Esophagus muscularis mucosa (tissue), 4 donors: Measurements from ENCODE around the gene CALD1. TPM values are rescaled to one million over a fixed set of nuclear protein-coding genes. Genes with fewer than 3 reads are reported as not detected.

Experiments used
- DNase-seq: peaks from one replicate; pipeline ENCODE4 v3.0.0-alpha.2; 2017; ENCODE audit errors: extremely low spot score
- H3K27ac ChIP-seq, 4 donors: fragments of 200-600 bp; sonication (generic); replicated peaks in 1 of 4; 1 replicate in 3 of 4; 2 replicates in 1 of 4; pipeline ENCODE4 v1.5.1; 2016 to 2019; ENCODE audit warnings: mild to moderate bottlenecking in 1 of 4
- H3K27me3 ChIP-seq, 4 donors: fragments of 200-600 bp; sonication (generic); one replicate each; pipeline versions ENCODE4 v1.5.1 to v1.6.0; 2016 to 2019
- H3K36me3 ChIP-seq, 4 donors: fragments of 200-600 bp; sonication (generic); one replicate each; pipeline ENCODE4 v1.5.1; 2016 to 2019
- H3K4me1 ChIP-seq, 4 donors: fragments of 200-600 bp; sonication (generic); one replicate each; pipeline ENCODE4 v1.5.1; 2016 to 2019
- H3K4me3 ChIP-seq, 4 donors: fragments of 200-600 bp; sonication (generic); 1 replicate in 2 of 4; 2 replicates in 2 of 4; pipeline ENCODE4 v1.5.1; 2016 to 2019; ENCODE audit warnings: mild to moderate bottlenecking in 4 of 4, moderate library complexity in 1 of 4
- H3K9me3 ChIP-seq, 4 donors: fragments of 200-600 bp; sonication (generic); 1 replicate in 3 of 4; 2 replicates in 1 of 4; pipeline ENCODE4 v1.5.1; 2016 to 2019
- CTCF ChIP-seq, 3 experiments: fragments of 200-600 bp in 2 of 3; fragments of 450-650 bp in 1 of 3; sonication (generic) in 2 of 3; IDR thresholded peaks; one replicate each; pipeline ENCODE4 v1.5.1; 2017 to 2019; ENCODE audit warnings: antibody characterized with exemption in 3 of 3, mild to moderate bottlenecking in 2 of 3, moderate library complexity in 1 of 3
- EP300 ChIP-seq: sonication (generic); formaldehyde crosslinking; IDR thresholded peaks from one replicate; pipeline ENCODE4 v1.6.1; 2017; ENCODE audit warnings: antibody characterized with exemption
- POLR2A ChIP-seq: fragments of 450-650 bp; IDR thresholded peaks from one replicate; pipeline ENCODE4 v1.6.1; 2017; ENCODE audit warnings: antibody characterized with exemption, moderate library complexity, mild to moderate bottlenecking, low read depth
- POLR2AphosphoS5 ChIP-seq, 2 donors: sonication (generic); formaldehyde crosslinking; IDR thresholded peaks; one replicate each; pipeline ENCODE4 v1.6.1; 2017; ENCODE audit warnings: antibody characterized with exemption in 2 of 2
- WGBS: methylation state at CpG from one replicate; pipeline ENCODE4 v1.1.5; 2018; 5-methylcytosine and 5-hydroxymethylcytosine counted together
- intact Hi-C: fragments of 100-400 bp; cut with DNase I; formaldehyde crosslinking; loops from one replicate; pipeline ENCODE4 v1.15.1; 2023
- total RNA-seq, 4 donors: library from RNA; depleted of rRNA; stranded (reverse); fragments of >200 nt; gene quantifications; one replicate each; pipeline versions ENCODE4 v1.1.0 to v1.2.1, GENCODE V29; 2016

The CALD1 gene
- total RNA-seq, 4 donors from 2014 or later: 2,057 to 3,140 (median 2,687) TPM

- H3K4me3 ChIP-seq: peak overlapping the region in 2 of 4 donors; percentile 61 to 70
- peaks cover 19 to 22% (median 20%) of the 10 kb centered on the region in 4 donors for H3K4me1 ChIP-seq
- intact Hi-C loops: no loop called here
- no peaks in the 10 kb centered on the region for H3K36me3 ChIP-seq
- no peaks in the 10 kb centered on the region for H3K27me3 ChIP-seq
- peak; percentile 78 for DNase-seq
- peak overlapping the region; percentile 89 to 95 (median 92) for H3K27ac ChIP-seq
- TF ChIP-seq POLR2AphosphoS5 (IDR thresholded peaks at IDR 0.05) (no peak), EP300 (no peak), CTCF (IDR thresholded peaks at IDR 0.05) (no peak)
- H3K9me3 ChIP-seq: no peaks in the 10 kb centered on the region
- 39% methylated on average over 2 of the region's 2 CpGs for WGBS
Measured at GRCh38 chr7:134777908-134778580, 1.4 kb upstream of the CALD1 start.

- Histone ChIP-seq H3K27ac (peak overlapping the region; percentile 89 to 95 (median 92)), H3K9me3 (no peaks in the 10 kb centered on the region), H3K27me3 (no peaks in the 10 kb centered on the region), H3K4me3 (peak overlapping the region; percentile 51 to 70 (median 62)), H3K4me1 (peaks cover 19 to 33% (median 26%) of the 10 kb centered on the region in 4 donors), H3K36me3 (peaks cover 0 to 6% (median 4%) of the 10 kb centered on the region in 4 donors)
- intact Hi-C loops: loop anchor here (5.0 to 10.0 kb wide), 2 partner anchors 53 to 155 kb away; no protein-coding TSS in a partner anchor
- 6% methylated on average over 4 of the region's 4 CpGs for WGBS
- TF ChIP-seq EP300: no peak
- TF ChIP-seq POLR2AphosphoS5 (IDR thresholded peaks at IDR 0.05): no peak
- TF ChIP-seq CTCF (IDR thresholded peaks at IDR 0.05): no peak
- DNase-seq: no peak
Measured at GRCh38 chr7:134779741-134780065, 269 bp downstream of the CALD1 start.

GRCh38 chr7:134780166-134780828 lies 863 bp downstream of the CALD1 start:
- H3K36me3 ChIP-seq: peaks cover 0 to 9% (median 6%) of the 10 kb centered on the region in 4 donors
- DNase-seq: peak; percentile 45
- peak overlapping the region; percentile 89 to 95 (median 92) for H3K27ac ChIP-seq
- peaks cover 24 to 39% (median 31%) of the 10 kb centered on the region in 4 donors for H3K4me1 ChIP-seq
- TF ChIP-seq POLR2AphosphoS5 (IDR thresholded peaks at IDR 0.05) (peak in 1 of 2 donors; percentile 52), POLR2A (no peak)
- intact Hi-C loops: loop anchor here (5.0 to 10.0 kb wide), 2 partner anchors 52 to 155 kb away; no protein-coding TSS in a partner anchor
- H3K4me3 ChIP-seq: peak overlapping the region; percentile 51 to 70 (median 62)
- no peaks in the 10 kb centered on the region for H3K9me3 ChIP-seq
- WGBS: 5% methylated on average over 5 of the region's 5 CpGs
- H3K27me3 ChIP-seq: no peaks in the 10 kb centered on the region

- H3K36me3 ChIP-seq: peaks cover 0 to 9% (median 6%) of the 10 kb centered on the region in 4 donors
- peak; percentile 42 for DNase-seq
- H3K9me3 ChIP-seq: no peaks in the 10 kb centered on the region
- intact Hi-C loops: loop anchor here (5.0 to 10.0 kb wide), 2 partner anchors 51 to 154 kb away; no protein-coding TSS in a partner anchor
- peaks cover 30 to 47% (median 36%) of the 10 kb centered on the region in 4 donors for H3K4me1 ChIP-seq
- no peaks in the 10 kb centered on the region for H3K27me3 ChIP-seq
- TF ChIP-seq EP300: no peak
- peak in 1 of 2 donors; percentile 48 for TF ChIP-seq POLR2AphosphoS5 (IDR thresholded peaks at IDR 0.05)
- peak overlapping the region; percentile 89 to 95 (median 92) for H3K27ac ChIP-seq
- peak overlapping the region; percentile 51 to 70 (median 62) for H3K4me3 ChIP-seq
- WGBS: 27% methylated on average over 2 of the region's 2 CpGs
Measured at GRCh38 chr7:134781171-134781570, 1.7 kb downstream of the CALD1 start.

GRCh38 chr7:134782121-134782623 lies 2.7 kb downstream of the CALD1 start:
- Histone ChIP-seq H3K9me3 (no peaks in the 10 kb centered on the region), H3K4me1 (peaks cover 37 to 56% (median 44%) of the 10 kb centered on the region in 4 donors), H3K27me3 (no peaks in the 10 kb centered on the region), H3K27ac (peak overlapping the region; percentile 89 to 95 (median 92)), H3K4me3 (peak overlapping the region; percentile 51 to 70 (median 62)), H3K36me3 (peaks cover 0 to 9% (median 6%) of the 10 kb centered on the region in 4 donors)
- intact Hi-C loops: loop anchor here (5.0 to 10.0 kb wide), 2 partner anchors 50 to 153 kb away; no protein-coding TSS in a partner anchor
- TF ChIP-seq POLR2AphosphoS5 (IDR thresholded peaks at IDR 0.05) (no peak), POLR2A (no peak), EP300 (no peak), CTCF (IDR thresholded peaks at IDR 0.05) (no peak)
- WGBS: 36% methylated on average over 4 of the region's 4 CpGs
- DNase-seq: peak; percentile 50
